ENCODE data around the gene GLIS1. TPM values are rescaled to one million over a fixed set of nuclear protein-coding genes. Genes with fewer than 3 reads are reported as not detected.

Gene GLIS1
- total RNA-seq, 1 experiment from 2014 or later: 0.28 TPM

GRCh38 chr1:53462769-53463501, 276.0 kb downstream of the GLIS1 start:
- H3K9me3 Mint-ChIP-seq: no peaks in the 10 kb centered on the region

More at GRCh38 chr1:53462769-53463501, 276.0 kb downstream of the GLIS1 start:
- Histone ChIP-seq H2BK12ac (ENCODE audit: insufficient read length, low read depth, low read length) (no peak overlapping the region), H3K23ac (ENCODE audit: insufficient read length, low read depth, low read length) (no peak overlapping the region), H3K79me2 (ENCODE audit: insufficient read depth, low read length) (no peaks in the 10 kb centered on the region), H3K14ac (ENCODE audit: insufficient read depth, low read length) (no peak overlapping the region; the same call in 1 of the 2 replicates), H2BK5ac (ENCODE audit: insufficient read length, low read length) (no peak overlapping the region), H3K23me2 (ENCODE audit: insufficient read length, low read depth, low read length, poor library complexity, severe bottlenecking) (no peaks in the 10 kb centered on the region), H4K8ac (replicated peaks; ENCODE audit: insufficient read length, low read depth, low read length) (no peak overlapping the region), H2BK20ac (ENCODE audit: low read depth, low read length, poor library complexity, severe bottlenecking) (no peak overlapping the region), H4K91ac (ENCODE audit: insufficient read length, low read depth, low read length) (no peak overlapping the region), H3K56ac (ENCODE audit: insufficient read length, low read depth, low read length) (no peak overlapping the region), H4K20me1 (ENCODE audit: control insufficient read depth, insufficient read depth, insufficient read length) (no peaks in the 10 kb centered on the region), H3K9ac (ENCODE audit: extremely low read depth, insufficient read length, low read length) (no peak overlapping the region), H3K4me1 (ENCODE audit: insufficient read depth, low read length) (no peaks in the 10 kb centered on the region), H3K79me1 (ENCODE audit: insufficient read depth, low read depth, low read length, poor library complexity, severe bottlenecking) (no peaks in the 10 kb centered on the region), H3K4me2 (ENCODE audit: insufficient read depth, insufficient read length, low read length) (no peak overlapping the region), H3K4ac (ENCODE audit: low read depth, low read length) (no peak overlapping the region), H2AFZ (ENCODE audit: low read length) (no peak overlapping the region), H3K18ac (ENCODE audit: insufficient read length, low read depth, low read length) (no peak overlapping the region), H4K5ac (ENCODE audit: insufficient read length, low read depth, low read length) (no peak overlapping the region), H2BK15ac (ENCODE audit: low read depth, low read length) (no peak overlapping the region), H2BK120ac (ENCODE audit: low read depth, low read length, poor library complexity, severe bottlenecking) (no peak overlapping the region), H3T11ph (ENCODE audit: low read length) (no peak overlapping the region), H3K27me3 (ENCODE audit: insufficient read depth, low read length) (no peaks in the 10 kb centered on the region), H3K9me3 (ENCODE audit: control insufficient read depth, low read depth, low read length) (no peaks in the 10 kb centered on the region), H2AK5ac (ENCODE audit: insufficient read length, low read length) (no peak overlapping the region), H3K27ac (ENCODE audit: insufficient read length, low read depth, low read length) (no peak overlapping the region)
- TF ChIP-seq, protein P1, sequence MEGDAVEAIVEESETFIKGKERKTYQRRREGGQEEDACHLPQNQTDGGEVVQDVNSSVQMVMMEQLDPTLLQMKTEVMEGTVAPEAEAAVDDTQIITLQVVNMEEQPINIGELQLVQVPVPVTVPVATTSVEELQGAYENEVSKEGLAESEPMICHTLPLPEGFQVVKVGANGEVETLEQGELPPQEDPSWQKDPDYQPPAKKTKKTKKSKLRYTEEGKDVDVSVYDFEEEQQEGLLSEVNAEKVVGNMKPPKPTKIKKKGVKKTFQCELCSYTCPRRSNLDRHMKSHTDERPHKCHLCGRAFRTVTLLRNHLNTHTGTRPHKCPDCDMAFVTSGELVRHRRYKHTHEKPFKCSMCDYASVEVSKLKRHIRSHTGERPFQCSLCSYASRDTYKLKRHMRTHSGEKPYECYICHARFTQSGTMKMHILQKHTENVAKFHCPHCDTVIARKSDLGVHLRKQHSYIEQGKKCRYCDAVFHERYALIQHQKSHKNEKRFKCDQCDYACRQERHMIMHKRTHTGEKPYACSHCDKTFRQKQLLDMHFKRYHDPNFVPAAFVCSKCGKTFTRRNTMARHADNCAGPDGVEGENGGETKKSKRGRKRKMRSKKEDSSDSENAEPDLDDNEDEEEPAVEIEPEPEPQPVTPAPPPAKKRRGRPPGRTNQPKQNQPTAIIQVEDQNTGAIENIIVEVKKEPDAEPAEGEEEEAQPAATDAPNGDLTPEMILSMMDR (conservative IDR thresholded peaks at IDR 0.05): no peak
- no peak overlapping the region for H3K4me3 Mint-ChIP-seq
- no peaks in the 10 kb centered on the region for H3K36me3 Mint-ChIP-seq (ENCODE audit: insufficient read depth in 1 of 3, low read depth in 3 of 3)
- H3K4me1 Mint-ChIP-seq: peaks cover 5 to 7% of the 10 kb centered on the region in 2 experiments; a peak in 3 of 4 replicates
- peaks cover 20% of the 10 kb centered on the region for H3K27me3 Mint-ChIP-seq (ENCODE audit: low read depth)
- no peak overlapping the region; a peak in 1 of 7 replicates for H3K27ac Mint-ChIP-seq
- DNase-seq: no peak
- no CpG with 5 or more reads among the region's 11 CpGs for WGBS (ENCODE audit: extremely low coverage, insufficient read length, low lambda C conversion rate)
